NOMO-1 treated with DMSO at 0.1 percent for 48 hours (cell line): ENCODE data around the gene DDX17.

Source experiments
- DNase-seq: peaks from one replicate; lab custom pipeline; 2025; ENCODE audit not compliant: unreplicated experiment; lab: John Stamatoyannopoulos, UW

The DDX17 gene

DNA sequence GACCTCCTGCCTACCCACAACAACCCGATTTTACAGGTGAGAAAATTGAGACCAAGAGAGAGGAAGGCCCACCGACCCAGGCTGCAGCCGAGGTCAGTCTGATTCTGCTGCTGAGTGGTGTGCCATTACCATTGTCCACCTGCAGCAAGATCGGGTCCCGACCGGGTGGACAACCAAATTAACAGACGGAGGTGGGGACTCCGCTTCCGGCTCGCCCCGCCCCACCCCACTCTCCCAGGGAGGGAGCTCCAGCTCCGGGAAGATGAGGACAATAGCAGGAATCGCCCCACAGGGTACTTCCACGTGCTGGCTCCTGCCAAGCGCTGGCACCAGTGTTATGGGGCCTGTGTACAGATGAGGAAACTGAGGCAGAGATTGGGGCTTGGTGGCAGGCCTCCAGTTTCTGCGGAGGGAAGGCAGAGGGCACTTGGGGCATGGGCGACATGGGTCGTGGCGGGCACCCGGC lies 38.6 kb downstream of the DDX17 start:
- DNase-seq = no peak

DNA sequence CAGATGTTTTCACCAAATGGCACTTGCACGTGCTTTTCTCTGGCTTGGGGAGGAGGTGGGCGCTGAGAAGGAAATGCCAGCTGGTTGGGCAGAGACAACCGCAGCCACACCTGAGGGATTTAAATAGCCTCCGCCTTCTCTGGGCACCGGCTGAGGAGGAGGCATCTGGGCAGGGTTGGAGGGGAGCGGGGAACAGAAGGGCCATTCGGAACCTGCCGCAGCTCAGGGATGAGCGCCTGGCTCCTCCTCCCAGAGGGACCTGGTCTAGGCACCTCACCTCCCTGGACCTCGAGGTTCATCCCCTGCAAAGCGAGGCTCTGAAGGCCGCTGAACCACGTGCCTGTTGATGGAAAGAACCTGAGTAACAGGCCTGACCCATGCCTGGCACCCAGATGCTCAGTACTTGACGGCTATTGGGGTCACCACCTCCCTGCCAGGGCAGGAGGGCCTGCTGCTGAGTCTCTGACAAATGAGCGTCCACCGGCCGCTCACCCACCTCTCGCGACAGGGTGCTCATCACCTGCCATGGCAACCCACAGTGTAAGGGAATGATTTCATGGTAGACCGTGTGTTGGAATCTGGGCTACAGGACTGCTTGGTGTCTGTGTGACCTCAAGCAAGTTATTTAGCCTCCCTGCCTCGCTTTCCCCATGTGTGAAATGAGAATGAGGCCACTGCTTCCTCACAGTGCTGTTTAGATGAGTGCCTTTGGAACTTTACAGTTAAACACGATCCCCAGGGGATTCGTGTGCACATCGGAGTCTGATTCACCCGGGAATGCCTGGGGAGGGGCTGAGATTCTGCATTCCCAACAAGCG lies 40.2 kb downstream of the DDX17 start:
- DNase-seq = no peak

DNA sequence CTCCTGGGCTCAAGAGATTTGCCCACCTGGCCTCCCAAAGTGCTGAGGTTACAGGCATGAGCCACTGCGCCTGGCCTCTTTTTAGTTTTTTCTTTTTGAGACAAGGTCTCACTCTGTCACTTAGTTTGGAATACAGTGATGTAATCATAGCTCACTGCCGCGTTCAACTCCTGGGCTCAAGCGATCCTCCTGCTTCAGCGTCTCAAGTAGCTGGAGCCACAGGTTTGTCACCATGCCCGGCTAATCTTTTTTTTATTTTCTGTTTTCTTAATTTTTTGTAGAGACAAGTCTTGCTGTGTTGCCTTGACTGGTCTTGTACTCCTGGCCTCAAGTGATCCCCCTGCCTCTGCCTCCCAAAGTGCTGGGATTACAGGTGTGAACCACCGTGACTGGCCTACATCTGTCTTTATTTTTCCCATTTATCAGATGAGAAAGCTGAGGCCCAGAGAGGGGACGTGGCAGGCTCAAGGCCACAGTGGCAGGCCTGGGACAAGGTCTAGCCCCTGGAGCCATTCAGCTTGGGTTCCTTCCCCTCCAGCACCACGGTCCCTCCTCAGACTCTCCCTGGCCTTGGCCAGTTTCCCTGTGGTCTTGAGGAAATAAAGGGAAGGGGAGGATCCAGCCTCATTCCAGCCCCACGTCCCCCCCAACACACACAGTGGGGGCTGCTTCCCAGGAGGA lies 41.0 kb downstream of the DDX17 start:
- no peak for DNase-seq

DNA sequence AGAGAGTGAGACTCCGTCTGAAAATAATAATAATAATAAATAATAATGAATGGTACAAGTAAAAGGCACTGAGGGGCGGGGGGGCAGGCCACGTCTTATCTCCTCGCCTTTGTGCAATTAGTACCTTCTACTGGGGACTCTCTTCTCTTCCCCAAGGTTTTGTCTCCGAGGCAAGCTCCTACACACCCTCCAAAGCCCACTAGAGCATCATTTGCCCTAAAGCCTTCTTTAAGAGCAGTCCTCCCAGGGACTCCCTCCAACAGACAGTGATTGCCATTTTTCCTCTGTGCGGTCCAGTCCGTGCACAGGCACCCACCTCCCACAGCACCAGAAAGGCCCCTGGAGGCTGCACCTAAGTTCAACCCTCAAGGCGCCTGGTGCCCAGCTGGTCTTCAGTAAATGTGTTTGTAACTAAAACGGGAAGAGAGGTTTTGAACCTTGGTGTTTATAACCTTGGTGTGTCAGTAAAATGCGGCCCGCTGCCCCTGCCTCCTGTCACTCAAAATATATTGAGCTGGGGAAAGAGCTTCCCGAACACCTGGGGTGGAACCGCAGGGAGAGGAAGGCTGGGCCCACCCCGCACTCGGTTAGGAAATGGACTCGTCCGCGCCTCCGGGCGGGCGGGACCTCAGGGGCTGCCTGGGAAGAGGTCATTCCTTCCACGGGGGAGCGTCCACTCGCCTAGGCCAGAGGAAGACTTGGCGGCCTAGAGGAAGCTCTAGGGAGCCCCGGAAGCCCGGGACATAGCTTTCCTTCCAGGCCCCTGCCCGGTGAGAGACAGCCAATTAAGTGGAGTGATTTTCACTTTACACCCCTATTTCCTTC lies 42.9 kb downstream of the DDX17 start:
- no peak for DNase-seq

GRCh38 chr22:38461414-38462081 lies 44.6 kb downstream of the DDX17 start:
- peak; percentile 72 for DNase-seq

- DNase-seq = no peak
Observed at GRCh38 chr22:38461057-38461413, 45.1 kb downstream of the DDX17 start.

- no peak for DNase-seq
Observed at GRCh38 chr22:38460426-38460840, 45.7 kb downstream of the DDX17 start.

- no peak for DNase-seq
Observed at GRCh38 chr22:38456841-38457699, 49.0 kb downstream of the DDX17 start.

DNA sequence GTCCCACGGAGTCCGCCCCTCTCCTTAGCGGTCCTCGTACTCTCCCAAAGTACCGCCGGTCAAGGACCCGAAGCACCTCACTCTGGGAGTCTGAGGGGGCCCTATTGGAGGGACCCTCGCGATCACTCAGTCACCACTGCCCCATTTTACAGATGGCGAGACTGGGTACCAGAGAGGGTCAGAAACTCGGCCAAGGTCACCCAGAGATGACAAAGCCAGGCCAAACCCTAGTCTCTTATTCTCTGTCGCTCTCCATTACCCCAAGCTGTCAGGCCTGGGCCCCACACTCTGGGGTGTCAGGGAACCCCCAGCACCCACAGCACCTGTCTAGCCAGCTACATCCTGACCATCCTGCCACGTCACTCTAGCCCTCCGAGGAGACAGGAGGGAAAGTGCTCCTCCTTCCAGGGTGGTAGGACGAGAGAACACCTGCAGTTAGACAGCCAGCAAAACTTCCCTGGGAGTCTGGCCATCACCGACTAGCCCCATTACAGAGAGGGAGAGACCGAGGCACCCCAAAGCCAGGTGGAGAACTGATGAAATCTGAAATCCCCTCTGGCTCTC lies 49.8 kb downstream of the DDX17 start:
- DNase-seq = no peak

- no peak for DNase-seq
Observed at GRCh38 chr22:38455530-38456271, 50.4 kb downstream of the DDX17 start.

GRCh38 chr22:38455076-38455529 lies 51.0 kb downstream of the DDX17 start, which contains the start of gene KCNJ4:
Gene KCNJ4 (minus strand): TSS chr22:38455199. CDS start chr22:38428132, 27,067 bp downstream.
- no peak for DNase-seq

DNA sequence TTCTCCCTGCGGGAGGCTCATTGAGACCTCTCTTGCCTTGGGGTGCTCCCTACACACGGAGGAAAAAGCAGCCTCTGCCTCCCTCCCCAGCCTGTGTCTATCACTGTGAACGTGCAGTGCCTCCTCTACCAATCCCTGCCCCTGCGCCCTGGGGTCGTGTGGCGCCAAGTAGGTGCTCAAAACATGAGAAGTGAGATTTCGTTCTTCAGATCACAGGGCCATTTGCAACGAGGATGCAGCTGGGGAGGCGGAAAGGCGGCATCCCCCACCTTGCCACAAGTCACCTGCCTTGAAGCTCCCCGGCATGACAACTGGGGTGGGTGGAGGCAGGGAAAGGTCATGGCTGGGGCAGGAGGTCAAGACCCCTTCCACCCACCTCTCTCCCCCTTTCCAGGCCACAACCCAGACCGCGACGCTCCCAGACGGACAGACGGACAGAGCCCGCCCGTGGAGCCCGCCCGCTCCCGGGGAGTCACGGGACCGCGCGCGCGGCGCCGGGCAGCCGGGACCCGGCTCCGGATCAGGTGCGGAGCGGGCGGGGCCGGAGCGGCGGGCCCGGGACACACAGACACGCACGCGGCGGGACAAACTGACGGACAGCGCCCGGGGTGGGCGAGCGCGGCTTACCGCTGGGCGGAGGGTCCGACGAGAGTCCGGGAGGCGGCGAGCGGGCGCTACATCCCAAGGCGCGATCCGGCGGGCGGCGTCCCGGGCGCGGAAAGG lies 51.6 kb downstream of the DDX17 start:
- no peak for DNase-seq

DNA sequence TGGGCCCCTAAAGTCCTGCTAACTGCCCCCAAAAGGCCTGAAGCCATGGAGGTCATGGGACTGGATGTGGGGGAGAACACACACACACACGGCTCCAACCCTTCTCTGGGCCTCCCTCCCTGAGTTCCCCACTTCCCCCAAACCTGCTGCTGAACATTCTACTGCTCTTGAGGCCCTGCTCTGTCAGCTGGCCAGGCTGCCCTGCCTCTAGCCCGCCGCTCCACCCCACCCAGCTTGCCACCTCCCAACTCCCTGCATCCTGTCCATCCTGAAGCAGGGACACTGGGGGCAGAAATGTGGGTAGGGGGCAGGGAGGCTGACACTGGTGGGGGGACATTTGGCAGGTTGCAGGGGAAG lies 52.1 kb downstream of the DDX17 start:
- peak; percentile 22 for DNase-seq

DNA sequence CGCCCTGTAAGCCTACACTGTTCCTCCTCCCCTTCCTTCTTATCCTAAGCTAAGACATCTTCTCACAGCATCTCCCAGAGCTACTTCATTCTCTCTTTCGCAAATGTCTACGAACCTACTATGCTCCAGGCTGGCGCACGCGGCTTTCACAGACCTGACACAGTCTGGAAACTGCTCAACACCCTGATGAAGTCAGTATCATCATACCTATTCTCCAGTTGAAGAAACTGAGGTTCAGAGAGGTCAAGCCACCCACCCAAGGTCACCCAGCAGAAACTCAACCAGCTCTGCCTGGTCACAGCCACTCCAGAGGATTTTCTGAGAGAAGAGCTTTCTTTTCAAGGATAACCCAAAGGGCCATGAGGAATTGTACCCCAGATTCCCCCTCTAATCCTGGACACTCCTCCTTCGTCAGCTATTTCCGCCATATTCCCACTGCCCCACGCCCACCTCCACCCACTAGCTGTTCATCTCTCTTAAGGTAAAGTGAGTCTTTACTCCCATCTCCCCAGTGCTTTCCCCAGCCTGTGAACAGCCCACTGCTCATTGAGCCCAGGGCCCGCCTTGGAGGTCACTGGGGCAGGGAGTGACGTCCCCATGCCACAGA lies 52.9 kb downstream of the DDX17 start:
- no peak for DNase-seq

- no peak for DNase-seq
Observed at GRCh38 chr22:38452373-38453065, 53.6 kb downstream of the DDX17 start.

DNA sequence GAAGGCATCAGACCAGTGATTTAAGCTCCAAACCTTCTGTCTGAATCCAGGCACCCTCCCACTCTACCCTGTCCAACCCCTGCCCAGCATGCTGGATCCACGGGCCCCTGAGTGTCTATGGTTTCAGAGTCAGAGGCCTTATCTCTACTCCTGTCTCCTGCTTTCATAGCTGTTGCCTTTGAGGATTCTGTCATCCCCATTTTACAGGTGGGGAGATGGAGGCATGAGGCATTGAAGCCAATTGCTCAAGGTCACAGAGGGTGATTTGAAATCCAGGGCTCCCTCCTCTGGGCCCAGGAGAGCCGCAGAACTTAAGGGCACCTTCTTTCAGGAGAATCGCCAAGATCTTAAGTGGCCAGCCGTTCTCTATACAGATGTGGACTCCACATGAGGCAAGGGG lies 54.2 kb downstream of the DDX17 start:
- DNase-seq = no peak

GRCh38 chr22:38451404-38451803 lies 54.7 kb downstream of the DDX17 start:
- no peak for DNase-seq
